ENCODE data around the gene MIX23.

Gene MIX23

DNA sequence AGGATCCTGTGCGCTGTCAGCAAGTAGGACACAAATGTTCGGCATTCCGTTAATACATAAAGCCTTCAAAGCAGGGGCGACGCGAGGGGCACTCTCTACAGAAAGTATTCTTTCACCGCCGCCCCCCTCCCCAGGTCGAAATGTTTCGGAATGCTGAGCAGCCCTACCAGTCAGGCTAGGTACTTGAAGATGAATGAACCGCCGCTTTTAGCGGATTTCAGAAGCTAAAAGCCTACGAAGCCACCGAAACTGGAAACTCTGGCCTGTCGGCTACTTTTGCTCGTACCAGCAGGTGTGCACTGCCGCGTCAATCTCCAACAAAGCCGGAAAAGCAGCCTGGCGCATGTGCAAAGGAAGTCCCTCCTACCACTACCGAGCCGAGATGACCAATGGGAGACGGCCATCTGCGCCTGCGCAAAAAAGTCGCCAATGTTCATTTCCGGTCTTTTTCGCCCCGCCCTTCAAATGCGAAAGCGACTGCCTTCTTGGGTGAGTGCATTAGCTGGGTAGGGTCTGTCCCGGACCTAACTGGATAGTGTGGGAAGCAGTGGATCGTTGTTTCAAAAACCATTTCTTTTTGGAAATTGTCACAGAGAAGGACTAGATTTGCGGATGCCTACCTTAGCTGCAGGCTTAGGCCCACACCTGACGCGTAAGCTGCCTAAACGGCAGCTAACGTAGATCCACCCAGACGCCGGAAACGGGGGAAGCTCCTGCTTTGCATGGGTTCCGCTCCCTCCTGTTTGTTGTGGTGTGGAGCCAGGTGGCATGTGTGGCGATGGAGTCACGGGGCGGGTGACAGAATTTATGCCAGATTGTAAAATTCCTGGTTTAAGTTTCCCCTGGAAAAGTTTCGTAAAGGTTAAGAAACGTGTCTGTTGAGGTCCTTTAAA is 33.0 kb upstream of the MIX23 start, which contains the start of gene WDR5B:
Gene WDR5B (minus strand): TSS at position 301 of the 893 bp plus-strand sequence. CDS start 534 bp downstream, outside the sequence.
- POLR2A ChIA-PET: interaction anchor here (0.7 to 2.0 kb wide), 4 partner anchors 24 to 99 kb away, joined by 3 to 12 read pairs (median 4); partner anchors contain the start of genes FAM162A and KPNA1
- CTCF ChIA-PET: interaction anchor here (1.2 to 2.4 kb wide), 8 partner anchors 8 to 110 kb away, joined by 3 to 8 read pairs (median 5); partner anchors contain the start of genes FAM162A and KPNA1
- no peaks in the 10 kb centered on the region for H3K27me3 ChIP-seq (replicated peaks in 2 of 5; ENCODE audit: control insufficient read depth in 4 of 5, insufficient read depth in 5 of 5, low read length in 4 of 5)

DNA sequence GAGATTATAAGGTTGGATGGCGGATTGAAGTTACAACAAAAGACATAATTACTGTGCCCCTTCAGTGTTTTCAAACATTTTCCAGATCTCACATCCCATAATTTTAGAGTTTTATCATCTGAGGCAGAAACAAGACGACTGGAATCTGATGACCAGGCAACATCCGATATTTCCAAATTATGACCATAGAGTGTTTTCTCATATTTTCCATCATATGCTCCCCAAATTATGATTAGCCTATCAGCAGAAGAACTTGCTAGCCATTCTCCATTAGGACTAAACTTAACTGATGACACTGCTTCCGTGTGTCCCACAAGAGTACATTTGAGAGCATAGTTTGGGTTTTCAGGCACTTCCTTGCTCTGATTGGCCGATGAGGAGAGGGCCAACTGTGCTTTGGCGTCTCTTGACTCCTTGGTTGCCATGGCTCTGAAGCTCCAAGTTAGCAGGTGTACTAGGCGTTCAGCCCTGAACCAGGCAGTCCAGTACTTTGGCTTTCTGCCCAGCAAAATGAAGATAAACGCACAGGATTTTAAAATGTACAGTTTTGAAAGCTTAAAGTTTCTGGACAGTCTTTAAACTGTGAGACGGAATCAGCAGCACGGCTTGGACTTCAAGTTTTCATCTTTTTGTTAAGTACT is 32.2 kb upstream of the MIX23 start:
- 28% methylated on average over 10 of the region's 10 CpGs for WGBS (ENCODE audit: insufficient coverage)
- Histone ChIP-seq H3K27ac (ENCODE audit: insufficient read depth in 1 of 2, low read depth in 1 of 2, low read length in 2 of 2, poor library complexity in 1 of 2, severe bottlenecking in 2 of 2) (peak overlapping the region; percentile 93 to 97), H3K4me1 (ENCODE audit: control extremely low read depth in 1 of 4, control insufficient read depth in 4 of 4, insufficient read depth in 4 of 4, low read length in 3 of 4) (peaks cover 6 to 28% (median 23%) of the 10 kb centered on the region in 4 experiments), H3K4me3 (ENCODE audit: control insufficient read depth in 1 of 7, extremely low read depth in 1 of 7, insufficient read depth in 4 of 7, low read depth in 2 of 7, low read length in 6 of 7) (peak overlapping the region; percentile 53 to 93 (median 87)), H3K9me3 (ENCODE audit: control extremely low read depth in 1 of 5, control insufficient read depth in 4 of 5, insufficient read depth in 2 of 5, low read depth in 1 of 5, low read length in 4 of 5) (no peaks in the 10 kb centered on the region), H3K27me3 (replicated peaks in 2 of 5; ENCODE audit: control insufficient read depth in 4 of 5, insufficient read depth in 5 of 5, low read length in 4 of 5) (no peaks in the 10 kb centered on the region), H3K36me3 (ENCODE audit: control insufficient read depth in 4 of 4, insufficient read depth in 4 of 4, low read length in 3 of 4) (peaks cover 0 to 9% (median 2%) of the 10 kb centered on the region in 4 experiments)
- ChIA-PET POLR2A (interaction anchor here (0.5 to 2.0 kb wide), 3 partner anchors 25 to 651 kb away, joined by 3 to 12 read pairs (median 3); partner anchors contain the start of gene FAM162A), CTCF (interaction anchor here (0.6 to 2.4 kb wide), 7 partner anchors 17 to 109 kb away, joined by 3 to 8 read pairs (median 4); partner anchors contain the start of gene FAM162A)
- peak; percentile 49 to 84 (median 79) for DNase-seq

More for the DNA sequence above, 33.0 kb upstream of the MIX23 start, which contains the start of gene WDR5B:
- peak within 1 kb of the TSS; percentile 53 to 93 (median 87) for H3K4me3 ChIP-seq (ENCODE audit: control insufficient read depth in 1 of 7, extremely low read depth in 1 of 7, insufficient read depth in 4 of 7, low read depth in 2 of 7, low read length in 6 of 7)
- H3K27ac ChIP-seq (ENCODE audit: insufficient read depth in 1 of 2, low read depth in 1 of 2, low read length in 2 of 2, poor library complexity in 1 of 2, severe bottlenecking in 2 of 2): peak within 1 kb of the TSS; percentile 93 to 97
- DNase-seq: peak; percentile 98 to 99 (median 98)
- peaks cover 6 to 28% (median 23%) of the 10 kb centered on the region in 4 experiments for H3K4me1 ChIP-seq (ENCODE audit: control extremely low read depth in 1 of 4, control insufficient read depth in 4 of 4, insufficient read depth in 4 of 4, low read length in 3 of 4)
- H3K36me3 ChIP-seq (ENCODE audit: control insufficient read depth in 4 of 4, insufficient read depth in 4 of 4, low read length in 3 of 4): peaks cover 0 to 6% (median 0%) of the 10 kb centered on the region in 4 experiments
- WGBS (ENCODE audit: insufficient coverage): under 1% methylated on average over 46 of the region's 48 CpGs
- H3K9me3 ChIP-seq (ENCODE audit: control extremely low read depth in 1 of 5, control insufficient read depth in 4 of 5, insufficient read depth in 2 of 5, low read depth in 1 of 5, low read length in 4 of 5): no peaks in the 10 kb centered on the region

DNA sequence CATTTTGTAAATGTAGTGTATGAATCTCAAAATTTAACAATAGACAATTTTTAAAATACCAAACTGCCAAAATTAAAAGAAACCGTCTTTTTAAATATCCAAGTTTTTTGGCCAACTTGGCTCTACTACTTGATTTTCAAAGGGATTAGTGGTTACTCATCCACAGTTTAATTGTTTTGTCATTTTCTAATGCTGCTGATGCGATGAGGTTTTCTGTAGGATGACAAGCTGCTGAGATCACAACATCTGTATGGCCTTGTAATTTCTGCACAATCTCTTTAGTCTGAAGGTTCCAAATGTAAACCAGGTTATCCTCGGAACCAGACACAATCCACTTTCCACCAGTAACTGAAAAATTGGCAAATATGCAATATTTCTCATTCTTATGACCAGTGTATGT is 31.4 kb upstream of the MIX23 start:
- WGBS (ENCODE audit: insufficient coverage): 100% methylated on average over 2 of the region's 3 CpGs
- POLR2A ChIA-PET: no interaction called here
- CTCF ChIA-PET: interaction anchor here (1.4 to 2.4 kb wide), 4 partner anchors 18 to 30 kb away, joined by 4 to 8 read pairs (median 7); partner anchors contain the start of gene FAM162A
- no peak overlapping the region for H3K27ac ChIP-seq (ENCODE audit: insufficient read depth in 1 of 2, low read depth in 1 of 2, low read length in 2 of 2, poor library complexity in 1 of 2, severe bottlenecking in 2 of 2)
- peaks cover 13 to 36% (median 26%) of the 10 kb centered on the region in 4 experiments for H3K4me1 ChIP-seq (ENCODE audit: control extremely low read depth in 1 of 4, control insufficient read depth in 4 of 4, insufficient read depth in 4 of 4, low read length in 3 of 4)
- peak overlapping the region in 1 of 7 experiments; percentile 91 for H3K4me3 ChIP-seq (ENCODE audit: control insufficient read depth in 1 of 7, extremely low read depth in 1 of 7, insufficient read depth in 4 of 7, low read depth in 2 of 7, low read length in 6 of 7)
- DNase-seq: no peak
- H3K36me3 ChIP-seq (ENCODE audit: control insufficient read depth in 4 of 4, insufficient read depth in 4 of 4, low read length in 3 of 4): peaks cover 0 to 14% (median 2%) of the 10 kb centered on the region in 4 experiments
- H3K27me3 ChIP-seq (replicated peaks in 2 of 5; ENCODE audit: control insufficient read depth in 4 of 5, insufficient read depth in 5 of 5, low read length in 4 of 5): no peaks in the 10 kb centered on the region
- H3K9me3 ChIP-seq (ENCODE audit: control extremely low read depth in 1 of 5, control insufficient read depth in 4 of 5, insufficient read depth in 2 of 5, low read depth in 1 of 5, low read length in 4 of 5): no peaks in the 10 kb centered on the region

DNA sequence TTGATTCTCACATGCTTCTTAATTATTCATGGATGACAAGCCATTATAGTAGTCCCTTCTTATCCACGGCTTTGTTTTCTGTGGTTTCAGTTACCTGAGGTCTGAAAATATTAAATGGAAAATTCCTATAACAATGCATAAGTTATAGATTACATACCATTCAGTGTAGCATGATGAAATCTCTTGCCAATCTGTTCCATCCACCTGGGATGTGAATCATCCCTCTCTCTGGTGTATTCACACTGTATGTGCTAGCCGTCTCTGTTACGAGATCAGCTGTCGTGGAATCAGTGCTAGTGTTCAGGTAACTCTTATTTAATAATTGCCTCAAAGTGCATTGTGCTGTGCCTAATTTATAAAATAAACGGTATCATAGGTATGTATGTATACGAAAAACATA is 27.6 kb upstream of the MIX23 start:
- Histone ChIP-seq H3K9me3 (ENCODE audit: control extremely low read depth in 1 of 5, control insufficient read depth in 4 of 5, insufficient read depth in 2 of 5, low read depth in 1 of 5, low read length in 4 of 5) (no peaks in the 10 kb centered on the region), H3K27me3 (replicated peaks in 2 of 5; ENCODE audit: control insufficient read depth in 4 of 5, insufficient read depth in 5 of 5, low read length in 4 of 5) (no peaks in the 10 kb centered on the region), H3K4me1 (ENCODE audit: control extremely low read depth in 1 of 4, control insufficient read depth in 4 of 4, insufficient read depth in 4 of 4, low read length in 3 of 4) (peaks cover 13 to 33% (median 19%) of the 10 kb centered on the region in 4 experiments), H3K36me3 (ENCODE audit: control insufficient read depth in 4 of 4, insufficient read depth in 4 of 4, low read length in 3 of 4) (peaks cover 5 to 37% (median 14%) of the 10 kb centered on the region in 4 experiments), H3K27ac (ENCODE audit: insufficient read depth in 1 of 2, low read depth in 1 of 2, low read length in 2 of 2, poor library complexity in 1 of 2, severe bottlenecking in 2 of 2) (no peak overlapping the region), H3K4me3 (ENCODE audit: control insufficient read depth in 1 of 7, extremely low read depth in 1 of 7, insufficient read depth in 4 of 7, low read depth in 2 of 7, low read length in 6 of 7) (no peak overlapping the region)
- 100% methylated on average over 3 of the region's 6 CpGs for WGBS (ENCODE audit: insufficient coverage)
- ChIA-PET CTCF (interaction anchor here (1.0 to 2.3 kb wide), 3 partner anchors 11 to 21 kb away, joined by 4 to 10 read pairs (median 6); no protein-coding TSS in a partner anchor), POLR2A (no interaction called here)
- DNase-seq: no peak

DNA sequence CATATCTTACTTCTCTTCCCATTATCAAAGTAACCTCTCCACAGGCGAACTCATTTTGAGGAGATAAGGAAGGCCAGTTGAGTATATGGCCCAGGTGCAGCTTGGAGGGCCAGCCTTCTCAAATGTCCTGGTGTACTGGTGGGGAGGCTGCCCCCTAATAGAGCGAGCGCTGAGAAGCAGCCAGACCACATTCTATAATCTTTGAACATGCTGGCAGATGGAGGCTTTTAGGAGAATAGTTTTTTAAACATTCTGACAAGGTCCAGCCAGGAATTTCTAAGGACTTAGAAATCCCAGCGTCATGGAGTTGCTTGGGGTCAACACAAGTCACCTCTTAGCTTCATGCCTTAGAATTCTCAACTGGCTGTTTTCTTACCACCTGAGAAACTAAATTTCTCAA is 27.1 kb upstream of the MIX23 start:
- Histone ChIP-seq H3K27me3 (replicated peaks in 2 of 5; ENCODE audit: control insufficient read depth in 4 of 5, insufficient read depth in 5 of 5, low read length in 4 of 5) (no peaks in the 10 kb centered on the region), H3K9me3 (ENCODE audit: control extremely low read depth in 1 of 5, control insufficient read depth in 4 of 5, insufficient read depth in 2 of 5, low read depth in 1 of 5, low read length in 4 of 5) (no peaks in the 10 kb centered on the region), H3K4me3 (ENCODE audit: control insufficient read depth in 1 of 7, extremely low read depth in 1 of 7, insufficient read depth in 4 of 7, low read depth in 2 of 7, low read length in 6 of 7) (no peak overlapping the region), H3K27ac (ENCODE audit: insufficient read depth in 1 of 2, low read depth in 1 of 2, low read length in 2 of 2, poor library complexity in 1 of 2, severe bottlenecking in 2 of 2) (peak overlapping the region in 1 of 2 experiments; percentile 58), H3K4me1 (ENCODE audit: control extremely low read depth in 1 of 4, control insufficient read depth in 4 of 4, insufficient read depth in 4 of 4, low read length in 3 of 4) (peaks cover 10 to 30% (median 15%) of the 10 kb centered on the region in 4 experiments), H3K36me3 (ENCODE audit: control insufficient read depth in 4 of 4, insufficient read depth in 4 of 4, low read length in 3 of 4) (peaks cover 5 to 38% (median 16%) of the 10 kb centered on the region in 4 experiments)
- ChIA-PET POLR2A (interaction anchor here (0.6 kb wide), 1 partner anchor 38 kb away, joined by 3 read pairs; no protein-coding TSS in a partner anchor), CTCF (interaction anchor here (1.0 to 2.3 kb wide), 4 partner anchors 11 to 49 kb away, joined by 3 to 10 read pairs (median 5); no protein-coding TSS in a partner anchor)
- 100% methylated on average over 1 of the region's 4 CpGs for WGBS (ENCODE audit: insufficient coverage)
- no peak for DNase-seq

DNA sequence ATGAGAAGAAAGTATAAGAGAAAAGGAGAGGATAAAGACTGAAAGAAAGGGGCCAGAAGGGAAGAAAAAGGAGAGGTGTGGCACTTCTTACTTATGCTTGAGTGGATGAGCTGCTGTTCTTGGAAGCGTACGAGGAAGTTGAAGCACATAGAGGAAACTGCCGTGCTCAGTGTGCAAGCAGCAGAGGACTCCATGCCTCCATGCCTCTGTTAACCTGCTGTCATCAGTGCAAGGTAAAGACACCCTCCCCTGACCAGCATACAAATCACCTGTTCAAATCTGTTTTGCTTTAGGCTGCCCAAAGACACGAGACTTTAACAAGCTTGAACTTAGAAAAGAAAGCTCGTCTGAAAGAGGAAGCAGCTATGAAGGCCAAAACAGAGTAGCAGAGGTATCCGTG is 26.4 kb upstream of the MIX23 start:
- DNase-seq: peak; percentile 17 to 48 (median 39)
- 22% methylated on average over 6 of the region's 6 CpGs for WGBS (ENCODE audit: insufficient coverage)
- H3K9me3 ChIP-seq (ENCODE audit: control extremely low read depth in 1 of 5, control insufficient read depth in 4 of 5, insufficient read depth in 2 of 5, low read depth in 1 of 5, low read length in 4 of 5): no peaks in the 10 kb centered on the region
- POLR2A ChIA-PET: interaction anchor here (0.6 kb wide), 1 partner anchor 37 kb away, joined by 3 read pairs; no protein-coding TSS in a partner anchor
- peaks cover 8 to 23% (median 10%) of the 10 kb centered on the region in 4 experiments for H3K4me1 ChIP-seq (ENCODE audit: control extremely low read depth in 1 of 4, control insufficient read depth in 4 of 4, insufficient read depth in 4 of 4, low read length in 3 of 4)
- H3K4me3 ChIP-seq (ENCODE audit: control insufficient read depth in 1 of 7, extremely low read depth in 1 of 7, insufficient read depth in 4 of 7, low read depth in 2 of 7, low read length in 6 of 7): peak overlapping the region in 5 of 7 experiments; percentile 29 to 68 (median 54)
- peak overlapping the region; percentile 20 to 58 for H3K27ac ChIP-seq (ENCODE audit: insufficient read depth in 1 of 2, low read depth in 1 of 2, low read length in 2 of 2, poor library complexity in 1 of 2, severe bottlenecking in 2 of 2)
- CTCF ChIA-PET: interaction anchor here (1.0 to 2.3 kb wide), 5 partner anchors 10 to 53 kb away, joined by 3 to 14 read pairs (median 5); no protein-coding TSS in a partner anchor
- H3K36me3 ChIP-seq (ENCODE audit: control insufficient read depth in 4 of 4, insufficient read depth in 4 of 4, low read length in 3 of 4): peaks cover 5 to 38% (median 20%) of the 10 kb centered on the region in 4 experiments
- H3K27me3 ChIP-seq (replicated peaks in 2 of 5; ENCODE audit: control insufficient read depth in 4 of 5, insufficient read depth in 5 of 5, low read length in 4 of 5): no peaks in the 10 kb centered on the region
